Kidney capillary endothelial cell (primary cell): ENCODE data around the gene NTM.

ENCODE experiments used
- DNase-seq: peaks from one replicate; pipeline ENCODE4 v3.0.0-alpha.2; 2018; ENCODE audit warnings: low spot score

Gene NTM

GRCh38 chr11:131549770-131550169, 179.4 kb downstream of the NTM start:
- no peak for DNase-seq

- no peak for DNase-seq
Measured at GRCh38 chr11:131560287-131560686, 189.9 kb downstream of the NTM start.

- no peak for DNase-seq
Measured at GRCh38 chr11:131561501-131561900, 191.1 kb downstream of the NTM start.

DNA sequence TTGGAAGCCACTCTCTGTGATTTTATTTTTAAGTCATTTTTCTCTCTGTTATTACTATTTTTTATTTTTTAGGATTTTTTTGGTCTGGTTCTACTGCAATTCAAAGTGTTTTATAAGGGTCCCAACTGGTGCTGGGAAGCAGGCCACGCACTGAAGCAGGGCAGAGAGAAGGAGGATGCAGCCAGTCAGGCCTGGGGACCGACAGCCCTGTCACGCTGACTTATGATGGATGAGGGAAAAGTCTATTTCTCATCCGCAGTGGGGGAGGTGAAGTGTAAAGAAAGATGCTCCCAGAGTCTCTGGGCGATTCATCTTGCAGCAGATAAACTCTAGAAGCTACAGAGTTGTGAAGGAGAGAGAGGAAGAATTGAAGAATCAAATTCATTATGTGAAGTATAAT, 191.6 kb downstream of the NTM start:
- DNase-seq = no peak

DNA sequence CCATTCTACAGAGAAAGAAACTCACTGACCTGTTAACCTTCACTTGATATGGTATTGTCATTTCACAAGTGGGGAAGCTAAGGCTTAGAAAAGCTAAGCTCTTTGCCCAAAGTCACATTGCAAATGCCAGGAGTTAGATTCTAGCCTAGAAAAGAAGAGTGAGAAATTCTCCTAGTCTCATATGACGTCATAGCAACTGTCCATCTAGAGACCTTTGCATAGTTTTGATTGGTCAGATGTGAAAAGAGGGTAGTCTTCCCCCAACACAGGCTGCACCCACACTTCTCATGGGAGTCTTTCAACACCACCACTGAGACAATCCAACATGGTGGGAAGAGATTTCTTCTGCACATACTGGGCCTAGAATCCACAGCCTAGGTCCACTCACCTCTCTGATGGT, 197.9 kb downstream of the NTM start:
- no peak for DNase-seq

GRCh38 chr11:131571571-131571970, 201.2 kb downstream of the NTM start:
- no peak for DNase-seq

GRCh38 chr11:131572423-131572822, 202.0 kb downstream of the NTM start:
- no peak for DNase-seq

- DNase-seq = peak; percentile 7
Measured at GRCh38 chr11:131579932-131580387, 209.5 kb downstream of the NTM start.

DNA sequence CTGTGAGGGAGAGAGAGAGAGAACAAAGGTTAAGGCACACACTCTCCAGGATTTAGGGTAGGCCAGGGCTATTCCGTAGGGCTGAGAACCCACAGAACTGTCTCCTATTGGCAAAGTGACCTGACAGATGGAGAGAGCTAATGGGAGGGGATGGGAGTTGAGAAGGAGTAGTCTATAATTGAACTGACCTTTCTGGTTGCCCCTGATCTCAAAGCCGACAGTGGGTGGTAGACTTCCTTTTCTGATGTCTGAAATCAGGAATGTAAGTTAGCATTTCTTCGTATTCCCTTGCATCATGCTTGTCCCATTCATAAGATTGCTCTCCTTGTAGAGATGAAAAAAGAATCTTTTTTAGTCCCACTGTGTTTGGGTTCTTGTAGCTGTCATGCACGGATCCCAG, 210.1 kb downstream of the NTM start:
- no peak for DNase-seq

DNA sequence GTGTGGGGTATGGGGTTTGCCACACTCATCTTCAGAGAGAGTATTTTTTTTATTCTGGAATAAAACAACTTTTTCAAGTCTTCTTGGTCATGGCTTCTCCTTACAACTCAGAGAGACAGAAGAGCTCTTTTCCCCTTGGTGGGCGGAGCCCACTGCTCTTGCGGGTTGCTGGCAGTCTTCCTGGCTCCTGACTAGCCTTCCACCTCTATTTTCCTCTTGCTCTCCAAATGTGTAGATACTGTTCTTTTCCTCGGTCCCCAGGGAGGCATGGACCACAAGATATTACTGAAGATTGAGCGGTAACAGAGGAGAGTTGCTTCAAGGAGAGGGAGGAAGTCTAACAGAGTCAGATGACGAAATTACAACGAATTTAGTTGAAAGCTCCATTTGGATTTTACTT, 210.6 kb downstream of the NTM start:
- no peak for DNase-seq

GRCh38 chr11:131582021-131582525, 211.7 kb downstream of the NTM start:
- DNase-seq = no peak

DNA sequence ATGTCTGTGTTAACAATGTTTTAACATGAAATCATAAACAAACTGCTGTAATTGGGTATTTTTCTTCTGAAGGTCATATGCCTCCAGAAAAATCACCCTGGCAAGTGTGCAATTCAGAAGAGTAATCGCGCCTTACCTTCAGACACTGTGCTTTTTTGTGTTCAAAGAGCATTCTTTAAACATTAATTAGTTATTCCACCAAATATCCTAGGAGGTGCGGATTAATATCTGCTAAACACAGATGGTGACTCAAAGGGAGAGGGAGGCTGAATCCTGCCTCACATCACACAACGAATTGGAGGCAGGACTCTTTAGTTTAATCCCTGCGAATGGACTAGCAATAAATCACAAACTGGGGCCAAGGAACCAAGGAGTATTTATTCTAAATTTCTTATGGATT, 213.0 kb downstream of the NTM start:
- no peak for DNase-seq

DNA sequence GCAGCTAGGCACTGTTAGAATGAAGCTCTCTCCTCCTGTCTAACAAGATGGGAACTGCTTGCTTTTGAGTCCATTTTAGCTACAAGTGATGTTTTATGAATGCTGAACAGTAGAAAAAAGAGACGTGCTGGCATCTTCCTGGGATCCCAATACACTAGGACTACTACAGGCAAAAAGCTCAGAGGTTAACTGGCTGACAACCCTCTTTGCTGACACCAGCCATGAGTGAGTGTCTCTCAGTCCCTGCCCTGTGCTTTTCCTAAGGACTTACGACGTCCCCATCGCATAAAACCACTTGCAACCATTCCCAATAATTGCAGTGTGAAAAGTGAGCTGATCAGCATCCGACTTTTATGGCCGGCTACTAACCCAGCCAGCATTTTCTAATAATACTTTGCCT, 213.5 kb downstream of the NTM start:
- no peak for DNase-seq

DNA sequence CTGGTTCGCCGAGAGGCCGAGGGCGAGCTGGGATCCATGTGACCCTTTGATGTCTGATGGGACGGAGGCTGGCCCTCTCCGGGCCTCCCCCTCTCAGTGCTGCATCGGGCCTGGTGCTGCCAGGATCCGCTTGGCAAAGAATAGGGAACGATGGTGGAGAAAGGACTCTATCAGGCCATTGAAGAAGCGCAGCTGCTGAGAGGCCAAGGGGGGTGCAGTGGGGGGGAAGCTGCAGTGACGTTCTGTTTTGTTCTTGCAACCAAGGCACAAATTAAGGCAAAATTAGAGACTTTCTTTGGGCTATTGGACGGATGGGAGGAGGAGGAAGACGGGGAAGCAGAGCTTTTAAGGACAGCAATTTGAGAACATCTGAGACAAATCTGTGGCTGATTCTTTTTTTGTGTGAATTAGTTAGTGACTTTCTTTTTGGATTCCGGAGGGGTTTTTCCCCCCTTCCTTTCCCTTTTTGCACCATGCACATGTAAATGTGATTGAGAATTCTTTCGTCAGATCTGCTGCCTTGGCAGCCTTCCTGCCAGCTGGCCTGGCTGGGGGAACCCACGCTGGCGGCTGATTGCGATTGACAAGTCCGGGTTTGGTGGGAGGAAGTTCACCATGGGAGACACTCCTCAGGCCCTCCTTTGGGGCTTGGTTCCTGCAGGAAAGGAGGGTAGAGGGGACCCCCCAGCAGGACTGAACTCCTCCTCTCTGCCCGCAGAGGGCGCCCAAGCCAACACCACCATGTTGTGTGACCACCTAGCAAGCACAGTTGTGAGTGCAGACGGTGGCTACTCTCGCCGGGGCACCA, 214.6 kb downstream of the NTM start:
- DNase-seq = no peak

DNA sequence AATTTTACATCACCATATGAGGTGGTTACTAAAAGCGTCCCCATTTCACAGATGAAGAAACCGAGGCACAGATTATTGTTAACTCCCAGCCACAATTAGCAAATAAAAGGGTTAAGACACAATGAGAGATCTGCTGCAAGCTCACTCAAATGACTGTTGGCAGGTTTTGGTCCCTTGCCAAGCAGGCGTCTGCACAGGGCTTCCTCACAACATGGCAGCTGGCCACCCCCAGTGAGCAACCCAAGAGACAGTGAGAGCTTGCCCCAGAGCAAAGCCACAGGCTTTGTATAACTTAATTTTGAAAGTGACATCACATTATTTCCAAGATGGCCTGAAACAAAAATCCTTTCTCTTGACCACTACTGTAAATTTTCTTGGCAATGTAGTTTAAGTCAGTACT, 217.6 kb downstream of the NTM start:
- no peak for DNase-seq

DNA sequence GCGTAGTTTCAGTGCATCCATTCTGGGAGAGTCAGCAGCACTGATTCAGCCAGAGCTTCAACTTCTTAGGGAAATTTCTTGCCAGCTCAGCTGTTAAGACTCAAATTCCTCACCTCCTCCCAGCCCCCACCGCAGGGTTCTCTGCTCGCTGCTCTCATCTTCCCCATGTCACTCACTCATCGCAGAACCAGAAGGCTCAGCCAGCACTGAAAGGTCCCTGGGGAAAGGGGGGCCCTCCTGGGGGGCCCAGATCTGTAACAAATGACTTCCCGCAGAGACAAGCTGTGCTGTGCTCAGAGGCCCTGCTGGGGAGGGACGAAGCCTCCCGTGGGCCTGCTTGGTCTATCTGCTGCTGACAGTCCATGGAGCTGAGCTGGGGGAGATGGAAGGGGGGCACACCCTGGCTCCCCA, 220.6 kb downstream of the NTM start:
- DNase-seq = no peak

GRCh38 chr11:131592152-131592551, 221.7 kb downstream of the NTM start:
- DNase-seq = no peak

DNA sequence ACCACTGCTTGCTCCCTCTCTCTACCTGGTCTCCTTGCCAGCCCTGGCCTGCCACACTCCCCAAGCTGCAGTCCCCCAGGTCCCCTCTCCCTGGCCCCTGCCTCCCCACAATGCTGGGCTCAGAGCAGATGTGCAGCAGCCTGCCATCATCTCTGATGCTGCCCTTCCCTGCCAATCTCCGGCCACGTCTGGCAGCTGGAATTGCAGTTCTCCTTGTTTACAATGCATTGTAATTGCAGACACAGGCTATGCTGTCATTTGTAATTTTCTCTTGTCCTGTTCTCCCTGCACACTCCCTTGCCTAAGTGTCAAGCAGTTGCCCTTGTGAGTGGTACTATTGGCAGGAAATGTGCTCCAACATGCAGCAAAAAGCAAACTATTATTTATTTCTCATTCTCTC, 222.3 kb downstream of the NTM start:
- no peak for DNase-seq

- no peak for DNase-seq
Measured at GRCh38 chr11:131593301-131593700, 222.9 kb downstream of the NTM start.

DNA sequence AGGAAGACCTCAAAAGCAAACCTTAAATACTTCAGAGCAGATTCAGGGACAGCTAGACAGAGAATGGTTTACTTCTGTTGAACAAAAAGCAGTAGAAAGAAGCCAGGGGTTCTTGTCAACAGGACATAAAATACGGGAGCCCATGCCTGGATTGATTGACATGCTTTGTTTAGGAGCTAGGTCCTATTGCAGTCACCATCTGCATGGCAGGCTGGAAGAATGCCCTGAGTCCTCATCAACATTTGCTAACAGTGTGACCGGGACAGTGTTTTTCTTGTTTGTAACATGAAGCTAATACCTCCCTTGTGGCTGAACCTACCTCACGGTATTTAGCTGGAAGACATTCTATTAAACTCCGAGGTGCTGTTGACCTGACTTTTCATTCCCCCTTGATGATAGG, 225.4 kb downstream of the NTM start:
- DNase-seq = no peak

- DNase-seq = no peak
Measured at GRCh38 chr11:131597890-131598289, 227.5 kb downstream of the NTM start.

GRCh38 chr11:131598305-131598704, 227.9 kb downstream of the NTM start:
- no peak for DNase-seq

GRCh38 chr11:131599285-131599684, 228.9 kb downstream of the NTM start:
- DNase-seq = no peak

DNA sequence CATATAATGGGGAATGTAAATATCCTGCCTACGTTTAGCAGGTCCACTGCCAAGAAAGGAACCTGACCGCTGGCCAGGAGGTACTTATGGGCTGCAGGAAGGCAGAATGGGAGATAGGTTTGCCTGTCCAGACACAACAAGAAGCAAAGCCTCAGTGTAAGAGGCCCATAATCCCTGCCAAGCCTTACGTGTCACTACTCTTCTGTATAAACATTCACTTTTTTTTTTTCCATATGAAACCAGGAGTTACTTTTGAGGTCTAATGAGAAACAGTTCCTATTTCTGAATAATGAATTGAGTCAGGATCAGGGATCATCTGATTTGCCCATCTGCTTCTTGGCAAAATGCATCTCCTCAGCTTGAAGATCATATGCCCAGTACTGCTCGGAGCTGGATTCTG, 230.2 kb downstream of the NTM start:
- no peak for DNase-seq
